Rectal smooth muscle tissue (tissue), 1 donor: ENCODE data around the gene CEP192.

ENCODE experiments used
- H3K27ac ChIP-seq: one replicate; pipeline ENCODE4 v1.7.0; 2013; ENCODE audit warnings: low read depth, low read length, inconsistent platforms
- H3K27me3 ChIP-seq: one replicate; pipeline ENCODE4 v1.7.0; 2013; ENCODE audit warnings: low read length; ENCODE audit not compliant: control insufficient read depth, insufficient read depth
- H3K36me3 ChIP-seq: one replicate; pipeline ENCODE4 v1.7.0; 2013; ENCODE audit warnings: low read length; ENCODE audit not compliant: control insufficient read depth, insufficient read depth
- H3K4me1 ChIP-seq: one replicate; pipeline ENCODE4 v1.7.0; 2013; ENCODE audit warnings: low read length; ENCODE audit not compliant: control insufficient read depth, insufficient read depth
- H3K4me3 ChIP-seq: one replicate; pipeline ENCODE4 v1.7.0; 2013; ENCODE audit warnings: low read length
- H3K9ac ChIP-seq: one replicate; pipeline ENCODE4 v1.7.0; 2013; ENCODE audit warnings: low read length

The CEP192 gene

DNA sequence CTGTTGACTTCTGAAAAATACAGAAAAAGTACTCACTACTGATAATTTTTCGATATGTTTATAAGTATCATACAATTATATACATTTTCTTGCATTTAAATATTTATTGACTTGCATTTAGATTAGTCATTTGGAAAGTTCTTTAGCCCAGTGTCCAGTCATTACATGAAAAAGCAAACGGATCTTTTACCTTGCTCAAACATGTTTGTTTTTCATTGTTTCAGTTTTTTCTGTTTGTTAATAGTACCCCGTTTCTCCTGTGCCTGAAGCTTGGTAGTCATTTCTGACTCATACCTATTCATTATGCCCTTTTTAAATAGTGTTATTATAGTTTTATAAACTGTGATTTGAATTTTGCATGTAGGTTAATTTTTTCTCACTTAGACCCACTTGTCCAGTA, 28.1 kb downstream of the CEP192 start:
- Histone ChIP-seq H3K4me1 (no peaks in the 10 kb centered on the region), H3K27me3 (no peaks in the 10 kb centered on the region), H3K4me3 (no peak overlapping the region), H3K27ac (no peak overlapping the region), H3K36me3 (peaks cover 6% of the 10 kb centered on the region), H3K9ac (no peak overlapping the region)

DNA sequence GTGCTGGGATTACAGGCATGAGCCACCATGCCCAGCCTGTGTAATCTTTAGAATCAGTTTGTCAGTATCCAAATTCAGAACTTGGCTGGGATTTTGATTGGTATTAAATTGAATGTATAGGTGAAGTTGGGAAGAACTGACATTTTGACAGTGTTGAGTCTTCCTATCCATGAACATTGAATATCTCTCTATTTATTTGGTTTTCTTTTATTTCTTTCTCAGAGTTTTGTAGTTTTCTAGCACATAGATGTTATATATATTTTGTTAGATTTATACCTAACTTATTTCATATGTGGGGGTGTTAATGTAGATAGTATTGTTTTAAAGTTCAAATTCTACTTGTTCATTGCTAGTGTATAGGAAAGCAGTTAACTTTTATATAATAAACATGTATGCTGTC, 31.5 kb downstream of the CEP192 start:
- Histone ChIP-seq H3K36me3 (peaks cover 2% of the 10 kb centered on the region), H3K4me3 (no peak overlapping the region), H3K4me1 (no peaks in the 10 kb centered on the region), H3K27ac (no peak overlapping the region), H3K9ac (no peak overlapping the region), H3K27me3 (no peaks in the 10 kb centered on the region)

DNA sequence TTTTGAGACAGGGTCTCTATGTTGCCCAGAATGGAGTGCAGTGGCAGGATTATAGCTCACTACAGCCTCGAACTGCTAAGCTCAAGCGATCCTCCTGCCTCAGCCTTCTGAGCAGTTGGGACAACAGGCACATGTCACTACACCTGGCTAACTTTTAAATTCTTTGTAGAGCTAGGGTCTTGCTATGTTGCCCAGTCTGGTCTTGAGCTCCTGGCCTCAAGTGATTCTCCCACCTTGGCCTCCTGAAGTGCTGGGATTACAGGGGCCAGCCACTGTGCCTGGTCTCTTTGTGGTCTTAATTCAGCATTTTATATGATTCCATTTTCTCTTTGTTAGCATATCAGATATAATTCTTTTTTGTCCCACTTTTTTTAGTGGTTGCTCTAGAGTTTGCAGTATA, 34.1 kb downstream of the CEP192 start:
- no peak overlapping the region for H3K9ac ChIP-seq
- no peak overlapping the region for H3K4me3 ChIP-seq
- no peaks in the 10 kb centered on the region for H3K27me3 ChIP-seq
- no peaks in the 10 kb centered on the region for H3K4me1 ChIP-seq
- H3K36me3 ChIP-seq = peaks cover 4% of the 10 kb centered on the region
- H3K27ac ChIP-seq = no peak overlapping the region

DNA sequence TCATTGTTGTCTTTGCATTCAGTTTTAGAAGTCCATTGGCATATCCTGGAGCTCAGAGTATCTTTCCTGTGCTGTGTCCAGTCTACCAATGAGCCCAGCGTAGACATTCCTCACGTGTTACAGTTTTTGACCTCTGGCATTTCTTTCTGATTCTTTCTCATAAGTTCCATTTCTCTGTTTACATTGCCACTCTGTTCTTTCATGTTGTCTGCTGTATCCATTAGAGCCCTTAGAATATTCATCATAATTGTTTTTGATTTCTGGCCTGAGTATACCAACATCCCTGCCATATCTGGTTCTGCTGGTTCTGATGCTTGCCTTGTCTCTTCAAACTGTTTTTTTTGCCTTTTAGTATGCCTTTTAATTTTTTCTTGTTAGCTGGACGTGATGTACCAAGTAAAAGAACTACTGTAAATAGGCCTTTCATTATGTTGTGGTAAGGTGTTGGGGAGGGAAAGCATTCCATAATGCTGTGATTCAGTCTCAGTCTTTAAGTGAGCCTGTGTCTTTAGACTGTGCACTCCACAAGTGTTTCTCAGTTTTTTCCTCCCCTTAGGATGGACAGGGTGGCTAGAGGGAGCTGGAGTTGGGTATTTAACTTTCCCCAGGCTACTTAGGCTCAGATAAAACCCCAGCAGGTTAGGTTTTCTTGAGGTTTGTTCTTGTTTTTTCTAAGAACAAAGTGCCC, 35.6 kb downstream of the CEP192 start:
- no peak overlapping the region for H3K27ac ChIP-seq
- no peak overlapping the region for H3K9ac ChIP-seq
- no peaks in the 10 kb centered on the region for H3K27me3 ChIP-seq
- no peaks in the 10 kb centered on the region for H3K4me1 ChIP-seq
- no peak overlapping the region for H3K4me3 ChIP-seq
- H3K36me3 ChIP-seq = peaks cover 5% of the 10 kb centered on the region

DNA sequence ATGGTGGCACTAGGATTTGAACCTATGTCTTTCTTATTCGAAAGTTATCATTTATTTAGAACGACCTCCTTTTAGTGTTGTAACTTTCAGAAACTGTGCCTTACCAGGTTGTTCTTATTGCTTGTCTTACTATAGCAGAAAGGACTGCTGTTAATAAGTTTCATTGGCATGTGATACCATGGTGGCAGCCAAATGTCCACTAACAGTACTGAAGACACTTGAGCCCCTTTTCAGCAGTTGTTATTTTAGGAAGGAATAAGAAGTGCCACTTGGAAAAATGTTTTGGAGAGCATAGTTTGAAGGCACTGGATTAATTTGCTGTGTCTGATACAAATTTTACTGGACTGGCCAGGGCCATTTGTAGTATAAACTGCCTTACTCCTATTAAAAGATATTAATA, 37.7 kb downstream of the CEP192 start:
- no peak overlapping the region for H3K9ac ChIP-seq
- H3K27ac ChIP-seq = no peak overlapping the region
- peaks cover 7% of the 10 kb centered on the region for H3K36me3 ChIP-seq
- no peaks in the 10 kb centered on the region for H3K27me3 ChIP-seq
- no peaks in the 10 kb centered on the region for H3K4me1 ChIP-seq
- H3K4me3 ChIP-seq = no peak overlapping the region

DNA sequence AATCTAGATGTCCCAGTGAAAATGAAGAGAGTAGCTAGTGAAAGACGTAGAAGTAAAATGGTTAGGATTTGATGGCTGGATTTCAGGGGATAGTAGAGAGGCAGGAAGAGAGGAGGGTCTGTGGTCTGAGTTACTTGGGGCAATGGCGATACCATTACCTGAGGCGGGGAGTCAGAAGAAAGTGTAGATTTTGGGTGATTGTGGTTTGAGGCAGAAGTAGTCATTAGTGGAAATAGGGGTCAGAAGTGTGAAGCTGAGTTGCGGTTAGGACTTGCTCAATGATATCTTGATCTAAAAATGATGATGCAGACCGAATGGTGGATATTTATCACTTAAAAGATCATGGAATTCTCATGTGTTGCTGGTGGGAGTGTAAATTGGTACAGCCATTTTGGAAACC, 41.0 kb downstream of the CEP192 start:
- H3K9ac ChIP-seq = no peak overlapping the region
- peaks cover 7% of the 10 kb centered on the region for H3K36me3 ChIP-seq
- H3K27me3 ChIP-seq = no peaks in the 10 kb centered on the region
- no peak overlapping the region for H3K4me3 ChIP-seq
- no peaks in the 10 kb centered on the region for H3K4me1 ChIP-seq
- H3K27ac ChIP-seq = no peak overlapping the region

DNA sequence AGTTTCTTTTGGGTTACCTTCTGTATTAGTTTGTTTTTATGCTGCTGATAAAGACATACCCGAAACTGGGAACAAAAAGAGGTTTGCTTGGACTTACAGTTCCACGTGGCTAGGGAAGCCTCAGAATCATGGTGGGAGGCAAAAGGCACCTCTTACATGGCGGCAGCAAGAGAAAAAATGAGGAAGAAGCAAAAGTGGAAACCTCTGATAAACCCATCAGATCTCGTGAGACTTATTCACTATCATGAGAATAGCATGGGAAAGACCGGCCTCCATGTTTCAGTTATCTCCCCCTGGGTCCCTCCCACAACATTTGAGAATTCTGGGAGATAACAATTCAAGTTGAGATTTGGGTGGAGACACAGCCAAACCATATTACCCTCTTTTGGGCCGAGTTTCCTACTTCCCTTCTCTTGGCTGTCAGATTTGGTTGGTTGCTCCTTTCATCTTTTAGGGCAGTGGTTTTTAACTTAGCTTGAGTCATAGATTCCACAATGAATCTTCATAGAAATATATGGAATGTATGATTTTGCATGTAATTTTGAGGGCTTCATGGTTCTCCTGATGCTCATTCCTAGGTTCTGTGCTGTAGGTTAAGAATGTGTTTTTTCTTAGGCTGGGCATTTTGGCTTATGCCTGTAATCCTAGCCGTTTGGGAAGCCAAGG, 44.2 kb downstream of the CEP192 start:
- H3K4me3 ChIP-seq = no peak overlapping the region
- no peak overlapping the region for H3K9ac ChIP-seq
- no peak overlapping the region for H3K27ac ChIP-seq
- H3K36me3 ChIP-seq = peaks cover 5% of the 10 kb centered on the region
- no peaks in the 10 kb centered on the region for H3K4me1 ChIP-seq
- H3K27me3 ChIP-seq = no peaks in the 10 kb centered on the region

DNA sequence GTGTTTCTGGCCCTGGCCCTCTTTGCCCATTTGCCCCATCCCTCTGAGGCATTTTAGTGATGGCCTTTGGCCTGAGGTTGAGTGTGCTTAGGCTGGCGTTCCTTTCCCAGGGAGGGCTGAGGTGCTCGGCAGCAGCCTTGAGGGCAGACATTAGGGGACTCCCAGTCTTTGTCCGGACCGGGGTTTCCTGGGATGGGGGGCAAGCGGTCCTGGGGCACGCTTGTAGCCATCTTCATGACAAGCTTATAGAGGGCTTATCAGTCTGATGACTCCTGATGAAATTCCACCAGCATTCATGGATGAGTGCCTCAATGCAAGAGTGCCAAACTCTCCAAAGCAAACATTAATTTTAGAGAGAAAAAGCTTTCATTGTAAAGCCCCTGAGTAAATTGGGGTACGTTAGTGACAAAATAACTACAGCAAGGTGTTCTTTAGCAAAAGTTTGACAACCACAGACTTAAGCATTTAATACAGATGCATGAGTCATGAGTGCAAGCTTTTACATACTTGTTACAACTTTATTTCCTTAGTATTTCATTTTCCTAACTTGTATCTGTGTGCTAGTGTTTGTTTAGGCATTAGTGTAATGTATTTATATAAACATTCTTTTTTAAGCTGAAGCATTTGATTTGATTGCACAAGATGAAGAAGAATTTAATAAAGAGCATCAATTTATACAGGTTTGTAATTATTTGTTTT, 45.6 kb downstream of the CEP192 start:
- H3K4me3 ChIP-seq = no peak overlapping the region
- no peaks in the 10 kb centered on the region for H3K4me1 ChIP-seq
- peaks cover 4% of the 10 kb centered on the region for H3K36me3 ChIP-seq
- H3K27me3 ChIP-seq = no peaks in the 10 kb centered on the region
- no peak overlapping the region for H3K27ac ChIP-seq
- no peak overlapping the region for H3K9ac ChIP-seq

DNA sequence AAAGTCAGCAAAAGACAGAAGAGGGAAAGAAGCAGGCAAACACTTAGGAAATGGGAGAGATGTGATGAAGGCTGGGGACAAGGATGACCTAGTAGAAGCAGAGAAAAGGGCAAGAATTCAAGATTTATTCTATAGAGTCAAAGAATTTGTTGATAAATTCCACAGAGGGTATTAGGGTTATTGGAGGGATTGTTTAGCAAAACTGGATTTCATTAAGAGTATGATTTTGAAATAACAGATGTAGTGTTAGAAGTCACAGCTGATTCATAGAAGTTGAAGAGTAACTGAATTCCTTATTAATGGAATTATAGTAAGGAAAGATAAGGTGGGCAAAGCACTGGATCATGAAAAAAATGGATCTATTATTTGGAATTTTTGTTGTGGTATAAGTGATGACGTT, 48.6 kb downstream of the CEP192 start:
- Histone ChIP-seq H3K36me3 (no peaks in the 10 kb centered on the region), H3K27me3 (no peaks in the 10 kb centered on the region), H3K9ac (no peak overlapping the region), H3K4me3 (no peak overlapping the region), H3K4me1 (no peaks in the 10 kb centered on the region), H3K27ac (no peak overlapping the region)

DNA sequence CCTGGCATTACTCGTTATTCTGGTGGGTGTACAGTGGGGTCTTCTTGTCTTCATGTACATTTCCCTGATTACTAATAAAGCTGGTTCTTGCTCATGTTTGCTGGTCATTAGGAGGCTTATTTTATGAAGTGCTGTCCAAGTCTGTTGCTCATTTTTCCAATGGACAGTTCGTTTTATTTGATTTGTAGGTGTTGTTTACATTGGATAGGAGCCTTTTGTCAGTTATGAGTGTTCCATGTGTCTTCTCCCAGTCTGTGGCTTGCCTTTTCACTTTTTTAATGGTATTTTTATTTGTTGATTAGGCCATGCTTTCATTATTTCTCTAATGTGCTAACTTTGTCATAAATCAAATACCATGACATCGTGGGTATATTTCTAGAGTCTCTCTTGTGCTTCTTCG, 51.9 kb downstream of the CEP192 start:
- Histone ChIP-seq H3K4me3 (no peak overlapping the region), H3K27ac (no peak overlapping the region), H3K36me3 (peaks cover 3% of the 10 kb centered on the region), H3K9ac (no peak overlapping the region), H3K4me1 (no peaks in the 10 kb centered on the region), H3K27me3 (no peaks in the 10 kb centered on the region)

DNA sequence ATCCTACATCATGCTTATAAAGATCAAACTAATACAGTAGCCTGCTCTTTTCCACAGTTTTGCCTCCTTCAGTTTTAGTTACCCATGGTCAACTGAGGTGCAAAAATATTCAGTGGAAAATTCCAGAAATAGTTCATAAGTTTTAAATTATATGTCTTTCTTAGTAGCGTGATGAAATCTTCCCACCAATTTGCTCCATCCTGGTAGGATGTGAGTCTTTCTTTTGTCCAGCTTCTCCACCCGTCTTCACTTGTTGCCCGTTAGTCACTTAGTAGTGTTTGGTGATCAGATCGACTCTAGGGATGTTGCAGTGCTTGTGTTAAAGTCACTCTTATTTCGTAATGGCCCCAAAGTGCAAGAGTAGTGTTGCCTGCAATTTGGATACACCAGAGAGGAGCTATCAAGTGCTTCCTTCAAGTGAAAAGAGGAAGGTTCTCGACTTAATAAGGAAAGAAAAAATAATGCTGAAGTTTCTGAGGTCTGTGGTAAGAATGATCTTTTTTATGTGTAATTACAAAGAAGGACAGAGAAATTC, 57.0 kb downstream of the CEP192 start:
- H3K36me3 ChIP-seq = peaks cover 19% of the 10 kb centered on the region
- H3K4me1 ChIP-seq = no peaks in the 10 kb centered on the region
- no peak overlapping the region for H3K27ac ChIP-seq
- H3K4me3 ChIP-seq = no peak overlapping the region
- H3K27me3 ChIP-seq = no peaks in the 10 kb centered on the region
- no peak overlapping the region for H3K9ac ChIP-seq

DNA sequence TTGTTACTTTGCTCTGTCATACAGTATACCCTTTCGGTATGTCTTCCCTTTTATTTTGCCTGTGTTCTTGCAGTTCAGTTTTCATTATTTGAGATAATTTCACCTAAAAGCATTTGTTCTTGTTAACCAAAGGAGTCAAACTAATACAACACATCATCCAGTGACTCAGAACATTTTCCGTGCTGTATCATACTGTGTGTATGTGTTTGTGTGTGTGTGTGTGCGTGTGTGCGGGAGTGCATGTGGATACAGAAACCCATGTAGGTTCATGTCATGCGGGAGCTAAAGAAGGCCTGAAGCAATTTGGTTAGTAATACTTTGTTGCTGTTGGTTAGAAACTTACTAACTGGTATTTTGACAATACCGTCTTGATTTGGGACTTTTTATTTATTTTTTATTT, 60.0 kb downstream of the CEP192 start:
- no peaks in the 10 kb centered on the region for H3K27me3 ChIP-seq
- H3K4me1 ChIP-seq = no peaks in the 10 kb centered on the region
- H3K9ac ChIP-seq = no peak overlapping the region
- peaks cover 32% of the 10 kb centered on the region for H3K36me3 ChIP-seq
- no peak overlapping the region for H3K27ac ChIP-seq
- H3K4me3 ChIP-seq = no peak overlapping the region
